ENCODE measurements around the gene GDPD1. TPM values are rescaled to one million over a fixed set of nuclear protein-coding genes. Genes with fewer than 3 reads are reported as not detected.

Gene GDPD1
- total and polyA plus RNA-seq, 4 donors, result 0.45 to 1.4 (median 0.78) TPM

DNA sequence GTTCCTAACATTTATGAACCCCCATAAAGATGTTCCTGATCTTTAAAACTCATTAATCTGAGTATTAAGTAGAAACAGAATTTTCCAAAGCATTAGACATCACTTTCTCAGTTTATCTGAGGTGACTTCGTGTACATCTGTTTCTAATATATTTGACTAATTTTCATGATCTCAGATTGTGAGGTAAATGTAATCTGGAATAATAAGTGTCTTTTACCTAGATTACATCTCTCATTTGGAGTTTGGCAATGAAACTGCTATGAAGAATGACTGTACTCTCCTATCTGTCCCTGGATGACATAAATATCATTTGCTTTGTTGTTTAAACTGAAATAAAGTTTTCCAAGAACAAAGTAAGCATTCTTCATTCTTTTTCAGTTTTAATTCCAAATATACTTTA is 55.3 kb downstream of the GDPD1 start:
- Histone ChIP-seq H3K4me1 (ENCODE audit: control insufficient read depth in 4 of 4, insufficient read depth in 4 of 4, low read length in 3 of 4) (no peaks in the 10 kb centered on the region), H3K27me3 (ENCODE audit: control insufficient read depth in 4 of 4, insufficient read depth in 4 of 4, low read length in 3 of 4) (no peaks in the 10 kb centered on the region), H3K9ac (ENCODE audit: low read depth in 1 of 2, low read length in 2 of 2) (no peak overlapping the region), H3K27ac (ENCODE audit: low read depth in 1 of 2, low read length in 2 of 2) (no peak overlapping the region), H3K4me3 (ENCODE audit: low read depth in 1 of 3, low read length in 3 of 3) (no peak overlapping the region), H3K36me3 (ENCODE audit: control insufficient read depth in 4 of 4, insufficient read depth in 3 of 4, low read depth in 1 of 4, low read length in 3 of 4) (no peaks in the 10 kb centered on the region), H3K9me3 (ENCODE audit: control insufficient read depth in 4 of 4, low read length in 3 of 4) (no peaks in the 10 kb centered on the region)
- 84% methylated on average over 1 of the region's 1 CpG for WGBS
- TF ChIP-seq JUND (IDR thresholded peaks at IDR 0.05) (no peak), EGR1 (IDR thresholded peaks at IDR 0.05; ENCODE audit: low read depth in 2 of 2) (no peak), SP1 (IDR thresholded peaks at IDR 0.05) (no peak), NR2F2 (IDR thresholded peaks at IDR 0.05) (no peak), REST (IDR thresholded peaks at IDR 0.05) (no peak), YY1 (IDR thresholded peaks at IDR 0.05) (no peak), GABPA (IDR thresholded peaks at IDR 0.05 in 1 of 2, conservative IDR thresholded peaks at IDR 0.05 in 1 of 2) (no peak), RAD21 (IDR thresholded peaks at IDR 0.05) (no peak), FOXA2 (IDR thresholded peaks at IDR 0.05) (no peak), HNF4G (IDR thresholded peaks at IDR 0.05) (no peak), FOXA1 (IDR thresholded peaks at IDR 0.05) (no peak), RXRA (IDR thresholded peaks at IDR 0.05) (no peak)
- TF ChIP-seq, protein P1, sequence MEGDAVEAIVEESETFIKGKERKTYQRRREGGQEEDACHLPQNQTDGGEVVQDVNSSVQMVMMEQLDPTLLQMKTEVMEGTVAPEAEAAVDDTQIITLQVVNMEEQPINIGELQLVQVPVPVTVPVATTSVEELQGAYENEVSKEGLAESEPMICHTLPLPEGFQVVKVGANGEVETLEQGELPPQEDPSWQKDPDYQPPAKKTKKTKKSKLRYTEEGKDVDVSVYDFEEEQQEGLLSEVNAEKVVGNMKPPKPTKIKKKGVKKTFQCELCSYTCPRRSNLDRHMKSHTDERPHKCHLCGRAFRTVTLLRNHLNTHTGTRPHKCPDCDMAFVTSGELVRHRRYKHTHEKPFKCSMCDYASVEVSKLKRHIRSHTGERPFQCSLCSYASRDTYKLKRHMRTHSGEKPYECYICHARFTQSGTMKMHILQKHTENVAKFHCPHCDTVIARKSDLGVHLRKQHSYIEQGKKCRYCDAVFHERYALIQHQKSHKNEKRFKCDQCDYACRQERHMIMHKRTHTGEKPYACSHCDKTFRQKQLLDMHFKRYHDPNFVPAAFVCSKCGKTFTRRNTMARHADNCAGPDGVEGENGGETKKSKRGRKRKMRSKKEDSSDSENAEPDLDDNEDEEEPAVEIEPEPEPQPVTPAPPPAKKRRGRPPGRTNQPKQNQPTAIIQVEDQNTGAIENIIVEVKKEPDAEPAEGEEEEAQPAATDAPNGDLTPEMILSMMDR (IDR thresholded peaks at IDR 0.05; ENCODE audit: low read depth, low read length, missing input control), result no peak
- TF ChIP-seq, protein P2, sequence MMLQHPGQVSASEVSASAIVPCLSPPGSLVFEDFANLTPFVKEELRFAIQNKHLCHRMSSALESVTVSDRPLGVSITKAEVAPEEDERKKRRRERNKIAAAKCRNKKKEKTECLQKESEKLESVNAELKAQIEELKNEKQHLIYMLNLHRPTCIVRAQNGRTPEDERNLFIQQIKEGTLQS (IDR thresholded peaks at IDR 0.05), result no peak
- TF ChIP-seq, protein P3, sequence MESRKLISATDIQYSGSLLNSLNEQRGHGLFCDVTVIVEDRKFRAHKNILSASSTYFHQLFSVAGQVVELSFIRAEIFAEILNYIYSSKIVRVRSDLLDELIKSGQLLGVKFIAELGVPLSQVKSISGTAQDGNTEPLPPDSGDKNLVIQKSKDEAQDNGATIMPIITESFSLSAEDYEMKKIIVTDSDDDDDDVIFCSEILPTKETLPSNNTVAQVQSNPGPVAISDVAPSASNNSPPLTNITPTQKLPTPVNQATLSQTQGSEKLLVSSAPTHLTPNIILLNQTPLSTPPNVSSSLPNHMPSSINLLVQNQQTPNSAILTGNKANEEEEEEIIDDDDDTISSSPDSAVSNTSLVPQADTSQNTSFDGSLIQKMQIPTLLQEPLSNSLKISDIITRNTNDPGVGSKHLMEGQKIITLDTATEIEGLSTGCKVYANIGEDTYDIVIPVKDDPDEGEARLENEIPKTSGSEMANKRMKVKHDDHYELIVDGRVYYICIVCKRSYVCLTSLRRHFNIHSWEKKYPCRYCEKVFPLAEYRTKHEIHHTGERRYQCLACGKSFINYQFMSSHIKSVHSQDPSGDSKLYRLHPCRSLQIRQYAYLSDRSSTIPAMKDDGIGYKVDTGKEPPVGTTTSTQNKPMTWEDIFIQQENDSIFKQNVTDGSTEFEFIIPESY (IDR thresholded peaks at IDR 0.05), result no peak
- no peak for DNase-seq (ENCODE audit: low spot score)

GRCh38 chr17:59277031-59277430 is 56.7 kb downstream of the GDPD1 start:
- no peaks in the 10 kb centered on the region for H3K4me1 ChIP-seq (ENCODE audit: control insufficient read depth in 4 of 4, insufficient read depth in 4 of 4, low read length in 3 of 4)
- no peaks in the 10 kb centered on the region for H3K27me3 ChIP-seq (ENCODE audit: control insufficient read depth in 4 of 4, insufficient read depth in 4 of 4, low read length in 3 of 4)
- H3K36me3 ChIP-seq (ENCODE audit: control insufficient read depth in 4 of 4, insufficient read depth in 3 of 4, low read depth in 1 of 4, low read length in 3 of 4), result no peaks in the 10 kb centered on the region
- no peak overlapping the region for H3K4me3 ChIP-seq (ENCODE audit: low read depth in 1 of 3, low read length in 3 of 3)
- DNase-seq (ENCODE audit: low spot score), result no peak
- H3K27ac ChIP-seq (ENCODE audit: low read depth in 1 of 2, low read length in 2 of 2), result peak overlapping the region in 1 of 2 donors; percentile 28
- no peak for TF ChIP-seq HNF4A (conservative IDR thresholded peaks at IDR 0.05)
- no peak for TF ChIP-seq JUND (IDR thresholded peaks at IDR 0.05)
- no peak for TF ChIP-seq RAD21 (IDR thresholded peaks at IDR 0.05)
- TF ChIP-seq FOXA2 (IDR thresholded peaks at IDR 0.05), result no peak
- TF ChIP-seq TAF1 (conservative IDR thresholded peaks at IDR 0.05), result no peak
- no peak for TF ChIP-seq EGR1 (IDR thresholded peaks at IDR 0.05; ENCODE audit: low read depth in 2 of 2)
- TF ChIP-seq, protein P2 (IDR thresholded peaks at IDR 0.05), result no peak
- TF ChIP-seq GABPA (IDR thresholded peaks at IDR 0.05 in 1 of 2, conservative IDR thresholded peaks at IDR 0.05 in 1 of 2), result no peak
- no peak for TF ChIP-seq YY1 (IDR thresholded peaks at IDR 0.05)
- no peak for TF ChIP-seq SP1 (IDR thresholded peaks at IDR 0.05)
- no peak for TF ChIP-seq HNF4G (IDR thresholded peaks at IDR 0.05)
- no peak for TF ChIP-seq REST (IDR thresholded peaks at IDR 0.05)
- no peaks in the 10 kb centered on the region for H3K9me3 ChIP-seq (ENCODE audit: control insufficient read depth in 4 of 4, low read length in 3 of 4)
- no peak overlapping the region for H3K9ac ChIP-seq (ENCODE audit: low read depth in 1 of 2, low read length in 2 of 2)
- WGBS, result 84% methylated on average over 4 of the region's 4 CpGs
